NCI-H748 (cell line): Measurements from ENCODE around the gene DEDD.

ENCODE experiments used
- DNase-seq: peaks from one replicate; lab custom pipeline; 2025; ENCODE audit not compliant: unreplicated experiment; lab: John Stamatoyannopoulos, UW

Gene DEDD

DNA sequence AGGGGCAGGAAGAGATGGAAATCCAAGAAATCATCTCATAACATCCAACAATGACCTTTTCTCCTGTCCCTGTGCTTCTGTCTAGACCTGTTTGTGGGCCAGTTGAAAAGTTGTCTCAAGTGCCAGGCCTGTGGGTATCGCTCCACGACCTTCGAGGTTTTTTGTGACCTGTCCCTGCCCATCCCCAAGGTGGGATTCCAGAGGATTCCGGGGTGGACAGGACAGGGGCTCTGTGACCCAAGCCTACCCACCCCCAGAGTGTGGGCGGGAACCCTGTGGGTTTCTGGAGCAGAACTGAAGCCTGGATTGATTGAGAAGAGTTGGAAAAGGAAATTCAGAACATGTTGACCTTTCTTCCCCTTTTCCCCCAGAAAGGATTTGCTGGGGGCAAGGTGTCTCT is 31.3 kb upstream of the DEDD start:
- no peak for DNase-seq

DNA sequence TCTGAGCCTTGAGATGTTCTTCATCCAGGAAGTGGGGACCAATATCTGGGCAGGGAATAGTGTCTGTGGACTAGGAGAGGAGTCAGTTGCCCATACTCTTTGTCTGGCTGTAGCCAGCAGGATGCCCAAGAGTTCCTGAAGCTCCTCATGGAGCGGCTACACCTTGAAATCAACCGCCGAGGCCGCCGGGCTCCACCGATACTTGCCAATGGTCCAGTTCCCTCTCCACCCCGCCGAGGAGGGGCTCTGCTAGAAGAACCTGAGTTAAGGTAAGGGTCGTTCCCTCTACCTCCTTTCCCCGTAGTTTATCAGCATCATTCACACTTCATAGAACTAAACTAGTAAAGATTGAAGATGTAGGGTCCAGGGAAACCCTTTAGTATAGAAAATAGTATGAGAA is 30.3 kb upstream of the DEDD start:
- DNase-seq = no peak

DNA sequence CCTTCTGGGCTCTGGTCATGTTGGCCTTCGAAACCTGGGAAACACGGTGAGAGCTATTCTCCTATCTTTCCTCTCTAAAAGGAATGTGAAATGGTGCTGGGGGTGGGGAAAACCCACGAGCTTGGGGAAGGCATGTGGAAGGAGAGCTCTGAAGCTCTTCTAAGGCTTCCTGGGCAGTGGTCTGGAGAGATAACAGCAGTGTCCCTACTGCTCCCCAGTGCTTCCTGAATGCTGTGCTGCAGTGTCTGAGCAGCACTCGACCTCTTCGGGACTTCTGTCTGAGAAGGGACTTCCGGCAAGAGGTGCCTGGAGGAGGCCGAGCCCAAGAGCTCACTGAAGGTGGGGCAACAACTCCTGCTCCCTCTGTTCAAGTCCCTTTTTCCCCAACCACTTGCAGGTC is 29.6 kb upstream of the DEDD start:
- no peak for DNase-seq

DNA sequence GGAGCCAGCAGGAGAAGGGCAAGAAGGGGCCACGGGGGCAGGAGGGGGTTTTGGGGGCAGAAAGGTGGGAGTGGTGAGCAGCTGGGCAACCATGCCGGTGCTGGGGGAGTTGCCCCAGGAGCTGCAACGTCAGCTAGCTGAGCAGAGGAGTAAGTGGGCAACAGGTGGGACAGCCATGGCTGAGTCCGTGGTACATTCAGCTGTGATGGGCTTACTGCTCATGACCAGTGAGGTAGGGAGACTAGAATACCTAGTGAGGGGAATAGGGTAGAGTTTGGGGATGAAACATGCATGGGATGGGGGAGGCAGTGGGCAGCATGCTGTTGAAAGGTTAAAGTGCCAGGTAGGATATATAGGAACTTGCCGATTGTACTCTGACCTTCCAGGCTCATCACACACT is 29.2 kb upstream of the DEDD start:
- DNase-seq = no peak

DNA sequence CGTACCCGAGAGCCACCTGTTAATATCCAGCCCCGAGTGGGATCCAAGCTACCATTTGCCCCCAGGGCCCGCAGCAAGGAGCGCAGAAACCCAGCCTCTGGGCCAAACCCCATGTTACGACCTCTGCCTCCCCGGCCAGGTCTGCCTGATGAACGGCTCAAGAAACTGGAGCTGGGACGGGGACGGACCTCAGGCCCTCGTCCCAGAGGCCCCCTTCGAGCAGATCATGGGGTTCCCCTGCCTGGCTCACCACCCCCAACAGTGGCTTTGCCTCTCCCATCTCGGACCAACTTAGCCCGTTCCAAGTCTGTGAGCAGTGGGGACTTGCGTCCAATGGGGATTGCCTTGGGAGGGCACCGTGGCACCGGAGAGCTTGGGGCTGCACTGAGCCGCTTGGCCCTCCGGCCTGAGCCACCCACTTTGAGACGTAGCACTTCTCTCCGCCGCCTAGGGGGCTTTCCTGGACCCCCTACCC is 28.2 kb upstream of the DEDD start:
- DNase-seq = no peak

DNA sequence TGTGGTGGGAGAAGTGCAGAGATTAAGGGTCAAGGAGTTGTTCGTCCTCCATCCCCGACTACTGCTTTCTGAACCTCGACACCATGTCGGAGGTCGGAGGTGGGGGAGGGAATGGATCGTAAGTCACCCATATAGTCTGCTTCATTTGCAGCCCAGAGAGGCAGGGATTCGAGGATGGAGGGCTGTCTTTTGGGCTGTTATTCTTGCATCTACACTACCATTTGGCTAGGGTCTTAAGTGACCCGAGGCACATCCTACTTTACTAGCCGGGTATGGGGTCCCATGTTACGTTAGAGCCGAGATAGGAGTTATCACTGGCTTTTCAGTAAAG is 27.4 kb upstream of the DEDD start:
- no peak for DNase-seq

DNA sequence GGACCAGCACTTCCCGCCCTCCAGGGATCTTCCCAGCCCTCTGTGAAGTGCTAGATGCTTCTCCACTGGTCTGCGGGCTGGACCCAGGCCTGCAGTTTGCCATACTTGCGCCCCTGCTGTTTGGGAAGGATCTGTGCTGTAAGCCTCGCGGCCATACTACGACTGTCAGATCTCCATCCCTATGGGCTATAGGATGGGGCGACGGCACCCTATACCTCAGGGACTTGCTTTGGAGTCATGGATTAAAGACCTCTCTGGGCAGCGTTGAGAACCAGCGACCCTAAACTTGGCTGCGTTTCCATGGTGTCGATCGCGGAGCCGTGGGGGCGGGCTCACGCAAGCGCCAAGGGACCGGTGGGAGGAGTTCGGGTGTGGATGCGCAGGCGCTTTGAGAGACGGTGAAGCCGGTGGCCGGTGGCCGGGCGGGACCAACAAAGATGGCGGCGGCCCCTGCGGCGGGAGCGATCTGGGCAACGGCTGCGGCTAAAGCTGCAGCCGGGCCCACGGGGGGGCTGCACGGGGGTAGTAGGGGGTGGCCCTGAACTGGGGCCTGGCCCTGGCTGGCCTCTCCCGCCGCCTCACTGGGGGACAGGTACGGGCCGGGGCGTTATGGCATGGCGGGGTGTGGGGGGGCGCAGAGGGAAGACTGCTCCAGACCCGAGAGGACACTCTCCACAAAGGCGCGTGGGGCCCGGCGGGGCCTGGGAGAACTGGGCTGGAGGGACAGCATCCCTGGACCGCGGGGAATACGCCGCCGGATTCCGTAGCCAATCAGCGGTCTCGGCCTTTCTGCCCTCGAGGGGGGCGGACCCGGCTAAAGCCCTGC is 26.8 kb upstream of the DEDD start, which contains the start of gene USP21:
Gene USP21 (plus strand): TSS at position 414 of the 826 bp plus-strand sequence. CDS start 1,141 bp downstream, outside the sequence.
- peak; percentile 94 for DNase-seq

DNA sequence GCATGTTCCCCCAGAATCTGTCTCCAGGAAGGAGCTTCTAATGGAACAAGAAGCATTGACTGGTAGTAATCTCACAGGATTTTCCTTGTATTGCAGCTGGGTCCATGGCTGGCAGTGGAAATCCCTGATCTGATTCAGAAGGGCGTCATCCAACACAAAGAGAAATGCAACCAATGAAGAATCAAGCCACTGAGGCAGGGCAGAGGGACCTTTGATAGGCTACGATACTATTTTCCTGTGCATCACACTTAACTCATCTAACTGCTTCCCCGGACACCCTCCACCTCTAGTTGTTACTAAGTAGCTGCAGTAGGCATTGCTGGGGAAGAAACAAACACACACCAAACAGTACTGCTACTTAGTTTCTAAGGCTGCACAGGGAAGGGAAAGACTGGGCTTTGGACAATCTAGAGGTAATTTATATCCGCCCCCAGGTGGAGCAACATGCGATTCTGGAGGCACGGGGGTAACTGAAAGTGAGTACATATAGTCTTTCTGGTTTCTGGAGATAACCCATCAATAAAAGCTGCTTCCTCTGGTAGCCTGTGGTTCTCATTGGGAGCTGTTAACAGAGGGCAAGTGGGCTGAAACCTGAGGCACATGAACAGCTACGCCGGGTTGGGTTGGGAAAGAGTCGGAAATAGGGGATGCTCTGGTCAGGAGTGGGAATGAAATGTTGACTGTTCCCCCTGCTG is 26.0 kb upstream of the DEDD start:
- peak; percentile 31 for DNase-seq

DNA sequence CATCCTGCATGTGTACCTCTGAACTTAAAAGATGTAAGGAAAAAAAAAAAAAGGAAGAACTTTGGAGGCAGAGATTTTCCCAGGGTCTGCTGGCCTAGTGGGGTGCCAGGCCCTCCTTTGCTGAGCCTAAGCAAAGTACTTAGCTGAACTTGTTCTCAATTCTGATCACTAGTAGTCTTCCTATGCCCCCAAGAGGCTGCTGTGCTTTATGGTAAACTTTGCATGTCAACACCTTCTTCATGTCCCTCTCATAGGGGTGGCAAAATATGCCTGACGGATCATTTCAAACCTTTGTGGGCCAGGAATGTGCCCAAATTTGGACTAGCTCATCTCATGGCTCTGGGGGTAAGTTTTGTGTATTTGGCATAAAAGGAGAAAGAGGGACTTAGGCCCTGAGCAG is 25.4 kb upstream of the DEDD start:
- DNase-seq = no peak

DNA sequence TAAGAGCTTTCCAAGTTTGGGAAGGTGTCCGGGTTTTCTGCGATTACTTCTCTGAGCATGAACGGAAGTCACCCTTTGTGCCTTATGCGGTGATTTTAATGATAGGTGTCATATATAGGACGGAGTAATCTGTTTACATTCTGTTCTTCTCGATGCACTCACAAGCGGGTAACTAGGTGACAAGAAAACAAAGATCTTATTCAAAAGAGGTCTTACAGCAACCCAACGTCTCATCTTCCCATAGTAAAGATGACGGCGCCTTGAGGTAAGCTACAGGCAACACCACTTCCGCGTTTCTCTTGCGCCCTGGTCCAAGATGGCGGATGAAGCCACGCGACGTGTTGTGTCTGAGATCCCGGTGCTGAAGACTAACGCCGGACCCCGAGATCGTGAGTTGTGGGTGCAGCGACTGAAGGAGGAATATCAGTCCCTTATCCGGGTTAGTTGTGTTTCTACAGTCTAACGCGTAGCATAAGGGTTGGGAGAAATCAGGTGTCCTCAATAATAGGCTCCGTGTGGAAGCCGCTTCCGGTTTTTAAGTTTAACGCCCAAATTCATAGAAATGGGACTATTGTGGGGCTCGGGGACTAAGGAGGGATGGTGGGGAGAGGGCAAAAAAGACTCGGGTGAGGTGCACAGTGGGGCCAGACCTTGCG is 21.3 kb upstream of the DEDD start, which contains the start of gene UFC1:
Gene UFC1 (plus strand): TSS at position 297 of the 656 bp plus-strand sequence. CDS start 20 bp downstream, at position 317.
- DNase-seq = peak; percentile 93

DNA sequence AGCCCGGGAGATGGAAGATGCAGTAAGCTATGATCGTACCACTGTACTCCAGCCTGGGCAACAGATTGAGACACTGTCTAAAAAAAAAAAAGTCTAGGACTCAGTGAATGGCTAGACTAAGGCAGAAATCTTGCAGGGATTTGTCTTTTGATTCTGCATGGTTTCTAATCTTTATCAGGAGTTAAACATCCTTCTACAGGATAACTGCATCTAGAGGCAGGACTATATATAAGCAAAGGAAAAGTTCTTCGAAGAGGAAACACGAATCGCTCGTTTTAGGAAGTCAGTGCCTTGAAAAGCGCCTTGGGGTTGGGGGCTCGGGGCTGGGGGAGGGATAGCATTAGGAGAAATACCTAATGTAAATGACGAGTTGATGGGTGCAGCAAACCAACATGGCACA is 20.7 kb upstream of the DEDD start:
- no peak for DNase-seq

DNA sequence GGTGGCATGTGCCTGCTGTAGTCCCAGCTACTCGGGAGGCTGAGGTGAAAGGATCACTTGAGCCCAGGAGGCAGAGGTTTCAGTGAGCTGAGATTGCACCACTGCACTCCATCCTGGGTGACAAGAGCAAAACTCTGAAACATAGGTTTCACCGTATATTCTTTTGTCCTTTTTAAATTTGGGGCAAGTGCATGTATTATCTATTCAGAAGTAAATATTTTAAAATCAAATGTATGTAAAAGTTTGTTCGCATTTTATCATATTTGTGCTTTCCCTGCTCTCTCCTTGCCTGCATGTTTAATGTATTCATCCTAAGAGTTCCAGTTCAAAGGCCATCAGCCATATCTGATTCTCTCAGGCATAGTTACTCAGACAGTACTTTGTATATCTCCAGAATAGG is 13.4 kb upstream of the DEDD start:
- DNase-seq = no peak

DNA sequence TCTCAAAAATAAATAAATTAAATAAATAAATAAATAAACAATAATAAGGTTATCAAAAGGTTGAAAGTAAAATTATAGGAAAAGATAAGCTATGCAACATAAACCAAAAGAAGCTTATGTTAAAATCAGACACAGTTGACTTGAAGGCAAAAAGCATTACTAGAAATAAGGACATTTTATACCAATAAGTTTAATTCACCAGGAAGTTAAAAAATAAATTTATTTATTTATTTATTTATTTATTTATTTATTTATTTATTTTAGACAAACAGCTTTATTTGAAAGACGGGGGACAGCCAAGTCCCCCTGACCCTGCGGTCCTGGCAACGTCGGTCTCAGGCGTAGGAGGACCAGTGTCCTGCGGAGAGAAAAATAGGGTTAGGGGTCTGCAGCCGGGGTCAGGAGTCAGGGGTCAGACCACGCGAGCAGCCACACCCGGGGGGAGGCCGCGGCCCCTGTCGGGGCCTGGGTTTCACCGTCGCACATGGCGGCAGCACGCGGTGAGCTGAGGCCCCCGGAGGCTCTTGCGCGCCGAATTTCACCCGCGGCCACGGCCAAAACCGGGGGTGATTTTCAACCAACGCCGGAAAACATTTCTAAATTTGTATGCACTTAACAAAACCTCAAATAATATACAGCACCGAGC is 8.4 kb upstream of the DEDD start:
- no peak for DNase-seq

DNA sequence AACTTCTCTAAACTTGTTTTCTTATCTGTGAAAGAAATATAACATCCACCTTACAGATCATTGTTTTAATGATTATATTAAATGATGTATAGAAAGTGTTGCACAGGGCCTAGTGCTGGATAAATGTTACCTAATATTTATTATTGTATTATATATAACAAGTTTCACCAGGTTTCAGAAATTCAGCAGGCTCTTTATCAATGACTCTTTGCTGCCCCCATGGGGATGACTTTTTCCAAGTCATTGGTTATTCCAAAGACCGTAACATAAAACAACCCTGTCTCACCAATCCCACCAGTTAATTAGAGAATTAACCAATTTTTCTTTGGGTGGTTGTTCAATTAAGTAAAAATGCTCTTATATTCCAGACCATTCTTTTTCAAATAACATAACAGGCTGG is 7.3 kb upstream of the DEDD start:
- peak; percentile 42 for DNase-seq

DNA sequence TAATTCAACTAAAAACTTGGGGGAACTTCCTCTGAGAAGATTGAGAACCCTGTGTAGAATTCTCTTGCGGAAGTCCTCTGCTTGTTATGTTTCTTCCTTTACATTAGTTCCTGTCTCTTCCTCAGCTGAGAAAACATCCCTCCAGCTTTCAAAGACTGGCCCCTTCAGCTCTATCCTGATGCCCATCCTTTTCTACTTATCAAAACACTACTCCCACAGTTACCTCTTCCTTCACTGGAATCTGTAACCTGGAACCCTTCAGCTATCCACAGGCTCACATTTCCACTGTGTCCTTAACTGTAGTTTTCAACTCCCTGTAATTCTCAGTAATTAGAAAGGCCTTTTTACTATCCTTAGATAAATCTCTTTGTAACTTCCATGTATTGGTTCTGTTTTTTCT is 6.0 kb upstream of the DEDD start:
- no peak for DNase-seq

DNA sequence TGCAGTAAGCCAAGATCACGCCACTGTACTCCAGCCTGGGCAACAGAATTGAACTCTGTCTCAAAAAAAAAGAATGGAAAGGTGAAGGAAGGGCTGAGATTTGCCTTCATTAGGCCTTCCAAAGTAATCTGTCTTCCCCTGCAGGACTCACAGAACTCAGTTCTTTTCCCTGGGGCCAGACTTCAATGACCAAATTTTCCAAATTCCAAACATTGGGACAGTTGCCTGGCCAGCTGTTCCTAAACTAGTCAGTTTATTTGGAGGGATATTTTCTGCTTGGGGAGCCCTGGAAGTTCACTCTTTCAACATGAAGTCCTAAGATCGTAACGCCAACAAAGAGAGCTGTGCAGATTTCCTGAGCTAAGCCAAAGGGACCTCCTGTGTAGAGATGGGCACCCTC is 5.4 kb upstream of the DEDD start:
- DNase-seq = no peak

DNA sequence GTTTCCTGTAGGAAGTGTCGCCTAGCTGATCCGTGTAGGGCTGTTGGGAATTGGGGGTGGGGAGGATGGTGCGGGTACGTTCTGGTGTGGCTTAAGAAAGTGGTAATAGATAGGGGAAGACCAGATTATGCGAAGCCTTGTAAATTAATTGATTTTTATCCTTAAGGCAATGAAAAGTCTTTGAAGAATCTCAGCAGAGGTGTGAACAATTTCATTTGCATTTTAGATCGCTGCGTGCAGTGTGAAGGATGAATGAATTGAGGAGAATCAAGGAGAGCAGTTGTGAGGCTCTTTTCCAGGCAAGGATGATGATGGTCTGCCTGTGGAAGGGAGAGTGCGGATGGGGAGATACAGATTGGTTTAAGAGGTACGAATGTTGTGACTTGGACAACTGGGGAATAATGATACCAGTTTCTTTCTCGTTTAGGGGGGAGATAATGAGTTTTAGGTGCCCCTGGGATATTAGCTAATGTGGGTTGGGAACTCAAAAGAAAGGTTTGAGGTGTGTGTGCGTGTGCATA is 813 bp upstream of the DEDD start:
- peak; percentile 35 for DNase-seq

DNA sequence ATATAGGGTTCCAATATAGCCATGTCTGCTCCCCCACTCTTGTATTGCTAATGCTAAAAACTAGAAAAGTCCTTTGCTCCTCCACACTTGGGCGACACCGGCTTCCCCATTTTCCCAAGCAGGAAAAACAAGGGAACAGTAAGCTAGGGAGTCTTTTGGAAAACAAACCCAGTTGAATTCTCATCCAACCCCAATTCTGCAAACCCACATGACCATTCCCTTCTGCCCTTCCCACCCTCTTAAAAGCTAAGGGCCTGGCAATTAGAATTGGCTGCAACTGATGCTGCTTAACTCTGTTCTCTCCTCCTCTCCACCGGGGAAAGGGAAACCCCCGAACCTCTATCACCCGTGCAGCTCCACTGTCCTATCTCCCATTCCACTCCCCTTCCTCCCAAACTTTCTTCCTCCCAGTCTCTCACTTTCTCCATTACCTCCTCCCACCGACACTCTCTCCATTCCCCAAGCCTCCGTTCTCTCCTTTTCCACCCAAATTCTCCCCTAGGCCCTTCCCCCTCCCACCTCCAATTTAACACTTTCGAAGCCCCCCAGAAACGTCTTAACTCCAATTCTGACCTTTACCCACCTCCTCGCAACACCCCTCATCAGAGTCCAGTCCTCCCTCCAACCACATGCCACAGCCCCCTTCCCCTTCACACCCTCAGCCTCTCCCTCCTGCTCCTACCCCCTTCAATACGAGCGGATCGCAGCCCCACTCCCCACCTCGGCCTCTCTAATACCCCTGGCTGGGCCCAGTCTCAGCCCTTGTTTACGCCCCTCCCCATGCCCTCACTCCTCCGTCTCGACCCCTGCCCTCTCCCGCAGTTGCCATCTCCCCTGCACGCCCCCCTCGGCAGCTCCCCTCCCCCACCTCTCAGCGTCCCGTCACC is 701 bp downstream of the DEDD start:
- DNase-seq = peak; percentile 19

DNA sequence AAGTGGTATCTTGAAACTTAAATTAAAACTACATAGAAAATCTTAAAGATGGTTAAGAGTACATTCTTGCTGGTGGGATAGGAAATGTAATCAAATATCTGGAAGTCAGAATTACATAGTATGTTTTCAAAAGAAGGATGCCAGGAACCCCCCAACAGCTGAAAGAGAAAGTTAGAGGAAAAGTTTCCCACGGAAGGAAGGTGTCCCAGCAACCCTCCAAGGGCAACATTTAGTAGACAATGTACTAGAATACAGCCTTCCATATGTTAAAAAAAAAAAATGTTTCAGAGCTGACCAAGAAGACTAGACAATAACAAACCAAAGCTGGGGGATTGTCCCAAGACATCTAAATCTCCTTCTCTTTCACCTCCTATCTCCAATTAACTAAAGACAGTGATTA is 2.2 kb downstream of the DEDD start:
- no peak for DNase-seq
